Measurements from ENCODE around the gene PCDHGB6. TPM values are rescaled to one million over a fixed set of nuclear protein-coding genes. Genes with fewer than 3 reads are reported as not detected.
"Not testable (repeated sequence)": the region's sequence is repeated elsewhere in the genome, so short reads cannot be mapped to it uniquely, and the experiment has no call there.

The PCDHGB6 gene
- 0.73 TPM for polyA plus RNA-seq (2013)

DNA sequence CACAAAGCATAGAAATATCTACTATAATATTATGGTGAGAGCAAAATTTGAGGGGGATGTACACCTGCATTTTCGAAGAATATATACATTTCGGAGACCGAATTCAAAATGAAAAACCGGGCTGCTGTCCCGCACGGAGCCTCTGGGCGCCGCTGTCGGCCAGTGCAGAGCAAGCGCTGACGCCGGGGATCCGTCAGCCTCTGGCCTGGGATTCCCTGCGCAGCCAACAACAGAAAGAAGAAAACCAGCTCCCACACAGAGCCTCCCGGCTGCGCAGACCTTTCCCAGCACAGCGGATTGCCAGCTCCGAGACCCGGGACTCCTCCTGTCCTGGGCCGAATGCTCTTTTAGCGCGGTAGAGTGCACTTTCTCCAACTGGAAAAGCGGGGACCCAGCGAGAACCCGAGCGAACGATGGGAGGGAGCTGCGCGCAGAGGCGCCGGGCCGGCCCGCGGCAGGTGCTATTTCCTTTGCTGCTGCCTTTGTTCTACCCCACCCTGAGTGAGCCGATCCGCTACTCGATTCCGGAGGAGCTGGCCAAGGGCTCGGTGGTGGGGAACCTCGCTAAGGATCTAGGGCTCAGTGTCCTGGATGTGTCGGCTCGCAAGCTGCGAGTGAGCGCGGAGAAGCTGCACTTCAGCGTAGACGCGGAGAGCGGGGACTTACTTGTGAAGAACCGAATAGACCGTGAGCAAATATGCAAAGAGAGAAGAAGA, at the start of gene PCDHGB6:
PCDHGB6 (plus strand) TSS at position 232 of the 716 bp plus-strand sequence; CDS start at position 414, 182 bp downstream.
- POLR2A ChIA-PET; H3K36me3 ChIP-seq (ENCODE audit: control insufficient read depth in 4 of 4, insufficient read depth in 4 of 4, low read length in 3 of 4); H3K4me1 ChIP-seq (ENCODE audit: control extremely low read depth in 1 of 4, control insufficient read depth in 4 of 4, insufficient read depth in 4 of 4, low read length in 3 of 4); H3K27ac ChIP-seq (ENCODE audit: insufficient read depth in 1 of 2, low read depth in 1 of 2, low read length in 2 of 2, poor library complexity in 1 of 2, severe bottlenecking in 2 of 2): not testable (repeated sequence)
- peak; percentile 53 to 77 (median 73) for DNase-seq
- 9% methylated on average over 36 of the region's 51 CpGs for WGBS (ENCODE audit: insufficient coverage)
- CTCF ChIA-PET, result interaction anchor here (0.8 to 4.6 kb wide), 14 partner anchors 11 to 186 kb away, joined by 3 to 28 read pairs (median 4); partner anchors contain the start of genes PCDHGA12, PCDHGB3, PCDHGB5 and PCDHGC3
- H3K4me3 ChIP-seq (ENCODE audit: control insufficient read depth in 1 of 7, extremely low read depth in 1 of 7, insufficient read depth in 4 of 7, low read depth in 2 of 7, low read length in 6 of 7), result peak within 1 kb of the TSS in 6 of 7 experiments; percentile 23 to 75 (median 52)
- peaks cover 31 to 89% (median 48%) of the 10 kb centered on the region in 5 experiments for H3K27me3 ChIP-seq (replicated peaks in 2 of 5; ENCODE audit: control insufficient read depth in 4 of 5, insufficient read depth in 5 of 5, low read length in 4 of 5)
- H3K9me3 ChIP-seq (ENCODE audit: control extremely low read depth in 1 of 5, control insufficient read depth in 4 of 5, insufficient read depth in 2 of 5, low read depth in 1 of 5, low read length in 4 of 5), result peaks cover 7 to 54% (median 47%) of the 10 kb centered on the region in 5 experiments

DNA sequence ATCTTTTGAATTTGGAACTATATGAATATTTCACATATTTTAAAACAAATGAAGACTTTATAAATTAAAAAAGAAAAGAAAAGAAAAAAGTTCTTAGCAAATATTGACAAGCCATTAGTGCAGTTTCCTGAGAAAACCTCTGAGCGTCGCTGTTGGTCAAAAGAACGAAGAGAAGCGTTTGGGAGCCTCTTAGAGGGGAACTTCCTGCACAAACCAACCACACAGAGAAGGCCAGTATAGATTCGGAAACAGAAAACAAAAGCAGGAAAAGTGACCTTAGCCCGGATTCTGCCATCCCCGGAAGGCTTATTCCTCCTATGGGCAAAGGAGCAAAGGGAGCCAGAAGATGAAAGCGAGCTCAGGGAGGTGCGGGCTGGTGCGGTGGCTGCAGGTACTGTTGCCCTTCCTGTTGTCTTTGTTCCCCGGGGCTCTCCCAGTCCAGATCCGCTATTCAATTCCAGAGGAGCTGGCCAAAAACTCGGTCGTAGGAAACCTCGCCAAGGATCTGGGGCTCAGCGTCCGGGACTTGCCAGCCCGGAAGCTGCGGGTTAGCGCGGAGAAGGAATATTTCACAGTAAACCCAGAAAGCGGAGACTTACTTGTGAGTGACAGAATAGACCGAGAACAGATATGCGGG, 47.9 kb upstream of the PCDHGB6 start, which contains the start of gene PCDHGB2:
PCDHGB2 (plus strand) TSS at position 205 of the 637 bp plus-strand sequence; CDS start at position 347, 142 bp downstream.
- ChIA-PET CTCF (interaction anchor here (1.2 to 1.5 kb wide), 4 partner anchors 12 to 153 kb away, joined by 3 read pairs; no protein-coding TSS in a partner anchor), POLR2A (no interaction called here)
- H3K27me3 ChIP-seq (replicated peaks in 2 of 5; ENCODE audit: control insufficient read depth in 4 of 5, insufficient read depth in 5 of 5, low read length in 4 of 5), result peaks cover 11 to 84% (median 47%) of the 10 kb centered on the region in 5 experiments

DNA sequence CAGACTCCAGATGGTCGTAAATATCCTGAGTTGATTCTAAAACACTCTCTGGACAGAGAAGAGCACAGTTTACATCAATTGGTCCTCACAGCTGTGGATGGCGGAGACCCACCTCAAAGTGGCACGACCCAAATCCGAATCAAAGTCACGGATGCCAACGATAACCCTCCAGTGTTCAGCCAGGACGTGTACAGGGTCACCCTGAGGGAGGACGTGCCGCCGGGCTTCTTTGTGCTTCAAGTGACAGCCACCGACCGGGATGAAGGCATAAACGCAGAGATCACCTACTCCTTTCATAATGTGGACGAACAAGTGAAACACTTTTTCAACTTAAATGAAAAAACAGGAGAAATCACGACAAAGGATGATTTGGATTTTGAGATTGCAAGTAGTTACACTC, 47.1 kb upstream of the PCDHGB6 start:
- CTCF ChIA-PET, result interaction anchor here (1.2 to 1.5 kb wide), 3 partner anchors 11 to 153 kb away, joined by 3 read pairs; no protein-coding TSS in a partner anchor
- POLR2A ChIA-PET, result no interaction called here
- Histone ChIP-seq H3K4me1 (ENCODE audit: control extremely low read depth in 1 of 4, control insufficient read depth in 4 of 4, insufficient read depth in 4 of 4, low read length in 3 of 4) (no peaks in the 10 kb centered on the region), H3K36me3 (ENCODE audit: control insufficient read depth in 4 of 4, insufficient read depth in 4 of 4, low read length in 3 of 4) (peaks cover 0 to 16% (median 0%) of the 10 kb centered on the region in 4 experiments), H3K4me3 (ENCODE audit: control insufficient read depth in 1 of 7, extremely low read depth in 1 of 7, insufficient read depth in 4 of 7, low read depth in 2 of 7, low read length in 6 of 7) (peak overlapping the region in 2 of 7 experiments; percentile 62 to 78), H3K9me3 (ENCODE audit: control extremely low read depth in 1 of 5, control insufficient read depth in 4 of 5, insufficient read depth in 2 of 5, low read depth in 1 of 5, low read length in 4 of 5) (peaks cover 13 to 78% (median 63%) of the 10 kb centered on the region in 5 experiments), H3K27ac (ENCODE audit: insufficient read depth in 1 of 2, low read depth in 1 of 2, low read length in 2 of 2, poor library complexity in 1 of 2, severe bottlenecking in 2 of 2) (no peak overlapping the region), H3K27me3 (replicated peaks in 2 of 5; ENCODE audit: control insufficient read depth in 4 of 5, insufficient read depth in 5 of 5, low read length in 4 of 5) (peaks cover 12 to 84% (median 55%) of the 10 kb centered on the region in 5 experiments)
- 34% methylated on average over 12 of the region's 15 CpGs for WGBS (ENCODE audit: insufficient coverage)
- DNase-seq, result no peak

More for the DNA sequence above, 47.9 kb upstream of the PCDHGB6 start, which contains the start of gene PCDHGB2:
- 12% methylated on average over 19 of the region's 24 CpGs for WGBS (ENCODE audit: insufficient coverage)
- Histone ChIP-seq H3K9me3 (ENCODE audit: control extremely low read depth in 1 of 5, control insufficient read depth in 4 of 5, insufficient read depth in 2 of 5, low read depth in 1 of 5, low read length in 4 of 5) (peaks cover 9 to 77% (median 63%) of the 10 kb centered on the region in 5 experiments), H3K4me1 (ENCODE audit: control extremely low read depth in 1 of 4, control insufficient read depth in 4 of 4, insufficient read depth in 4 of 4, low read length in 3 of 4) (peaks cover 0 to 3% (median 0%) of the 10 kb centered on the region in 4 experiments), H3K36me3 (ENCODE audit: control insufficient read depth in 4 of 4, insufficient read depth in 4 of 4, low read length in 3 of 4) (peaks cover 0 to 11% (median 0%) of the 10 kb centered on the region in 4 experiments), H3K4me3 (ENCODE audit: control insufficient read depth in 1 of 7, extremely low read depth in 1 of 7, insufficient read depth in 4 of 7, low read depth in 2 of 7, low read length in 6 of 7) (peak within 1 kb of the TSS; percentile 24 to 78 (median 45)), H3K27ac (ENCODE audit: insufficient read depth in 1 of 2, low read depth in 1 of 2, low read length in 2 of 2, poor library complexity in 1 of 2, severe bottlenecking in 2 of 2) (no peak within 1 kb of the TSS)
- DNase-seq, result peak; percentile 57 to 77 (median 66)

DNA sequence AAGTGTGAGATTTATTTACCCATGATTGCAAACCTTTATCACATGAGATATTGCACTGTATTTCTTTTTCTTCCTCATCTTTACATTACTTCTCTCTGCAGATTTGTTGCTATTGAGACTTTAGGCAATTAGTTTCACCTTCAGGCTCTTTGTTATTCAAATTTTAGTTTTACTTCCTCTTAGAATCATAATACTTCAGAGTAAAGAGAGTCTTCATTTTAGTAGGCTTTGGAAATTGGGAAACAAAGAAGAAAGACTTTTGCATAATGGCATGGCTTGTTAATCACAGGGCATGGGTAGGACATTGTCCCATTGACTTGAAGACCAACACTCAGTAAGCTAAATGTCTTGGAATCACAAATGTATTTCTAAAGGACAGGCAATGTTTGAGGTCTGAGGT, 45.1 kb upstream of the PCDHGB6 start:
- Histone ChIP-seq H3K36me3 (ENCODE audit: control insufficient read depth in 4 of 4, insufficient read depth in 4 of 4, low read length in 3 of 4) (peaks cover 0 to 21% (median 0%) of the 10 kb centered on the region in 4 experiments), H3K4me3 (ENCODE audit: control insufficient read depth in 1 of 7, extremely low read depth in 1 of 7, insufficient read depth in 4 of 7, low read depth in 2 of 7, low read length in 6 of 7) (no peak overlapping the region), H3K4me1 (ENCODE audit: control extremely low read depth in 1 of 4, control insufficient read depth in 4 of 4, insufficient read depth in 4 of 4, low read length in 3 of 4) (no peaks in the 10 kb centered on the region), H3K27ac (ENCODE audit: insufficient read depth in 1 of 2, low read depth in 1 of 2, low read length in 2 of 2, poor library complexity in 1 of 2, severe bottlenecking in 2 of 2) (no peak overlapping the region), H3K9me3 (ENCODE audit: control extremely low read depth in 1 of 5, control insufficient read depth in 4 of 5, insufficient read depth in 2 of 5, low read depth in 1 of 5, low read length in 4 of 5) (peaks cover 13 to 78% (median 58%) of the 10 kb centered on the region in 5 experiments), H3K27me3 (replicated peaks in 2 of 5; ENCODE audit: control insufficient read depth in 4 of 5, insufficient read depth in 5 of 5, low read length in 4 of 5) (peaks cover 20 to 80% (median 57%) of the 10 kb centered on the region in 5 experiments)
- no peak for DNase-seq
- ChIA-PET CTCF (interaction anchor here (0.7 kb wide), 1 partner anchor 37 kb away, joined by 3 read pairs; no protein-coding TSS in a partner anchor), POLR2A (no interaction called here)

DNA sequence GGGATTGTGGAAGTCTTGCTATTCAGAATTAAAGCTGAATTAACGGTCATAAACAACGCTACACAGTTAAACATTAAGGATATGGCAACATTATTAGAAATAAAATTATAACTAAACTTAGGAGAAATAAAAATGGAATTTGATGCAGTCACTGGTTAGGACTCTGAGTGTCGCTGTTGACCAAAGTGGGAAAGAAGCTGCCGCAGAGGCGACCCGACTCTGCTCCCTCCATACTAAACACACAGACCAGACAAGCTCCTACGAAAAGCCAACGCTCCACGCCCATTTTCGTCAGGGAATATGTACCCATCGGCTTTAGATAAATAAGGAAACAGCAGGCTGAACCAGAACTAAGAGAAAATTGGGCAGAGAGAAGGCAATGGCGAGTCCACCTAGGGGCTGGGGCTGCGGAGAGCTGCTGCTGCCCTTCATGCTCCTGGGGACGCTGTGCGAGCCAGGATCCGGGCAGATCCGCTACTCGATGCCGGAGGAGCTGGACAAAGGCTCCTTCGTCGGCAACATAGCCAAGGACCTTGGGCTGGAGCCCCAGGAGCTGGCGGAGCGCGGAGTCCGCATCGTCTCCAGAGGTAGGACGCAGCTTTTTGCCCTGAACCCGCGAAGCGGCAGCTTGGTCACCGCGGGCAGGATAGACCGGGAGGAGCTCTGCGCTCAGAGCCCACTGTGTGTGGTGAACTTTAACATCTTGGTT, 43.7 kb upstream of the PCDHGB6 start, which contains the start of gene PCDHGA5:
PCDHGA5 (plus strand) TSS at position 211 of the 709 bp plus-strand sequence; CDS start at position 380, 169 bp downstream.
- ChIA-PET POLR2A (no interaction called here), CTCF (interaction anchor here (0.8 to 1.5 kb wide), 3 partner anchors 10 to 199 kb away, joined by 3 to 5 read pairs (median 4); no protein-coding TSS in a partner anchor)
- peak within 1 kb of the TSS in 1 of 7 experiments; percentile 20 for H3K4me3 ChIP-seq (ENCODE audit: control insufficient read depth in 1 of 7, extremely low read depth in 1 of 7, insufficient read depth in 4 of 7, low read depth in 2 of 7, low read length in 6 of 7)
- H3K9me3 ChIP-seq (ENCODE audit: control extremely low read depth in 1 of 5, control insufficient read depth in 4 of 5, insufficient read depth in 2 of 5, low read depth in 1 of 5, low read length in 4 of 5), result peaks cover 10 to 74% (median 58%) of the 10 kb centered on the region in 5 experiments
- peaks cover 19 to 81% (median 52%) of the 10 kb centered on the region in 5 experiments for H3K27me3 ChIP-seq (replicated peaks in 2 of 5; ENCODE audit: control insufficient read depth in 4 of 5, insufficient read depth in 5 of 5, low read length in 4 of 5)
- WGBS (ENCODE audit: insufficient coverage), result 23% methylated on average over 28 of the region's 34 CpGs
- peaks cover 0 to 21% (median 0%) of the 10 kb centered on the region in 4 experiments for H3K36me3 ChIP-seq (ENCODE audit: control insufficient read depth in 4 of 4, insufficient read depth in 4 of 4, low read length in 3 of 4)
- H3K27ac ChIP-seq (ENCODE audit: insufficient read depth in 1 of 2, low read depth in 1 of 2, low read length in 2 of 2, poor library complexity in 1 of 2, severe bottlenecking in 2 of 2), result no peak within 1 kb of the TSS
- peak in 2 of 3 donors; percentile 19 to 35 for DNase-seq
- no peaks in the 10 kb centered on the region for H3K4me1 ChIP-seq (ENCODE audit: control extremely low read depth in 1 of 4, control insufficient read depth in 4 of 4, insufficient read depth in 4 of 4, low read length in 3 of 4)

DNA sequence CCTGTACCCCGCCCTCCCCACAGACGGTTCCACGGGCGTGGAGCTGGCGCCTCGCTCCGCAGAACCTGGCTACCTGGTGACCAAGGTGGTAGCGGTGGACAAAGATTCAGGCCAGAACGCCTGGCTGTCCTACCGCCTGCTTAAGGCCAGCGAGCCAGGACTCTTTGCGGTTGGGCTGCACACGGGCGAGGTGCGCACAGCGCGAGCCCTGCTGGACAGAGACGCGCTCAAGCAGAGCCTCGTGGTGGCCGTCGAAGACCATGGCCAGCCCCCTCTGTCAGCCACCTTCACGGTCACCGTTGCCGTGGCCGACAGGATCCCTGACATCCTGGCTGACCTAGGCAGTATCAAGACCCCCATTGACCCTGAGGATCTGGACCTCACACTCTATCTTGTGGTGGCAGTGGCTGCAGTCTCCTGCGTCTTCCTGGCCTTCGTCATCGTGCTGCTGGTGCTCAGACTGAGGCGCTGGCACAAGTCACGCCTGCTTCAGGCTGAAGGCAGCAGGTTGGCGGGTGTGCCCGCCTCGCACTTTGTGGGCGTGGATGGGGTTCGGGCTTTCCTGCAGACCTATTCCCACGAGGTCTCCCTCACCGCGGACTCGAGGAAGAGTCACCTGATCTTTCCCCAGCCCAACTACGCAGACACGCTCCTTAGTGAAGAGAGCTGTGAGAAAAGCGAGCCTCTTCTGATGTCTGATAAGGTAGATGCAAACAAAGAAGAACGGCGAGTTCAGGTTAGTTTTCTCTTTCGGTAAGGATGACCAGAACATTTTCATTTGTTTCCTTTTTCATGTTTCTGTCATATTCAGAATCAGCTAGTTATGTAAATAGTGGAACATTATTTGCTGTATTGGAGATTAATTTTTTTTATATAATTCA, 41.6 kb upstream of the PCDHGB6 start:
- POLR2A ChIA-PET, result no interaction called here
- CTCF ChIA-PET, result no interaction called here
- Histone ChIP-seq H3K36me3 (ENCODE audit: control insufficient read depth in 4 of 4, insufficient read depth in 4 of 4, low read length in 3 of 4) (peaks cover 0 to 21% (median 0%) of the 10 kb centered on the region in 4 experiments), H3K27ac (ENCODE audit: insufficient read depth in 1 of 2, low read depth in 1 of 2, low read length in 2 of 2, poor library complexity in 1 of 2, severe bottlenecking in 2 of 2) (no peak overlapping the region), H3K27me3 (replicated peaks in 2 of 5; ENCODE audit: control insufficient read depth in 4 of 5, insufficient read depth in 5 of 5, low read length in 4 of 5) (peaks cover 19 to 83% (median 41%) of the 10 kb centered on the region in 5 experiments), H3K4me1 (ENCODE audit: control extremely low read depth in 1 of 4, control insufficient read depth in 4 of 4, insufficient read depth in 4 of 4, low read length in 3 of 4) (peaks cover 0 to 6% (median under 1%) of the 10 kb centered on the region in 4 experiments), H3K4me3 (ENCODE audit: control insufficient read depth in 1 of 7, extremely low read depth in 1 of 7, insufficient read depth in 4 of 7, low read depth in 2 of 7, low read length in 6 of 7) (no peak overlapping the region), H3K9me3 (ENCODE audit: control extremely low read depth in 1 of 5, control insufficient read depth in 4 of 5, insufficient read depth in 2 of 5, low read depth in 1 of 5, low read length in 4 of 5) (peaks cover 12 to 71% (median 52%) of the 10 kb centered on the region in 5 experiments)
- DNase-seq, result no peak
- 31% methylated on average over 44 of the region's 46 CpGs for WGBS (ENCODE audit: insufficient coverage)

All from common myeloid progenitor, CD34-positive (primary cell).